ENCODE measurements around the gene EPN3. TPM values are rescaled to one million over a fixed set of nuclear protein-coding genes. Genes with fewer than 3 reads are reported as not detected.

The EPN3 gene
- total RNA-seq, 2 experiments from 2014 or later = 0.28 TPM; not detected in 1

DNA sequence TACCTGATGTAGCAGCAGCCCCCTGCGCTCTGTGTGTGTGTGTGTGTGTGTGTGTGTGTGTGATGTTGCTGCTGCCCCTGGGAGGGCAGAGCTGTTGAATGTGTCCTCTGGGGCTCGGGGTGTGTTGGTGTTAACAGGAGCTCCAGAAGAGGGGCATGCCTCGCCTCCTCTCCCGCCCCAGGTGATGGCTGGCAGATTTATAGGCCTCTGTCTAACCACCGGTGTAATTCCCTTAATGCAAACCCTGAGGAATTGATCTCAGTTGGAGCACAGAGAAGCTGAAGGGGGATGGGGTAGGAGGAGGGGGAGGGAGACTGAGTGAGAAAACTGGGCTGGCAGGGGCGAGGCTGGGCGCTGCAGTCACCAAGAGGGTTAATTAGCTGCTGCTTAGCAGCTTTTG lies 38.0 kb downstream of the EPN3 start:
- ChIA-PET POLR2A (interaction anchor here (0.6 kb wide), 1 partner anchor 492 kb away, joined by 3 read pairs; no protein-coding TSS in a partner anchor), CTCF (ENCODE audit: unreplicated experiment) (no interaction called here)
- H4K20me1 ChIP-seq (ENCODE audit: insufficient read depth, low read length) = no peaks in the 10 kb centered on the region
- H3K4me1 ChIP-seq (ENCODE audit: insufficient read depth, low read length, poor library complexity, severe bottlenecking) = no peaks in the 10 kb centered on the region
- no TSS peak for BruUV-seq (replicated peaks)
- H3K4me2 ChIP-seq (ENCODE audit: low read length) = no peak overlapping the region
- H3K4me3 ChIP-seq (ENCODE audit: low read depth, low read length, poor library complexity, severe bottlenecking) = no peak overlapping the region
- DNase-seq (ENCODE audit: low spot score) = no peak
- intact Hi-C loops (cut with micrococcal nuclease; ENCODE audit: unreplicated experiment) = no loop called here
- TF ChIP-seq, protein P1, sequence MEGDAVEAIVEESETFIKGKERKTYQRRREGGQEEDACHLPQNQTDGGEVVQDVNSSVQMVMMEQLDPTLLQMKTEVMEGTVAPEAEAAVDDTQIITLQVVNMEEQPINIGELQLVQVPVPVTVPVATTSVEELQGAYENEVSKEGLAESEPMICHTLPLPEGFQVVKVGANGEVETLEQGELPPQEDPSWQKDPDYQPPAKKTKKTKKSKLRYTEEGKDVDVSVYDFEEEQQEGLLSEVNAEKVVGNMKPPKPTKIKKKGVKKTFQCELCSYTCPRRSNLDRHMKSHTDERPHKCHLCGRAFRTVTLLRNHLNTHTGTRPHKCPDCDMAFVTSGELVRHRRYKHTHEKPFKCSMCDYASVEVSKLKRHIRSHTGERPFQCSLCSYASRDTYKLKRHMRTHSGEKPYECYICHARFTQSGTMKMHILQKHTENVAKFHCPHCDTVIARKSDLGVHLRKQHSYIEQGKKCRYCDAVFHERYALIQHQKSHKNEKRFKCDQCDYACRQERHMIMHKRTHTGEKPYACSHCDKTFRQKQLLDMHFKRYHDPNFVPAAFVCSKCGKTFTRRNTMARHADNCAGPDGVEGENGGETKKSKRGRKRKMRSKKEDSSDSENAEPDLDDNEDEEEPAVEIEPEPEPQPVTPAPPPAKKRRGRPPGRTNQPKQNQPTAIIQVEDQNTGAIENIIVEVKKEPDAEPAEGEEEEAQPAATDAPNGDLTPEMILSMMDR (conservative IDR thresholded peaks at IDR 0.05; ENCODE audit: low read length) = no peak
- no peak for TF ChIP-seq EZH2phosphoT487 (IDR thresholded peaks at IDR 0.05; ENCODE audit: borderline replicate concordance, low read depth, low read length)
- no peaks in the 10 kb centered on the region for H3K79me2 ChIP-seq (ENCODE audit: insufficient read depth, low read depth, low read length)
- H2AFZ ChIP-seq (ENCODE audit: low read length) = no peak overlapping the region
- no peaks in the 10 kb centered on the region for H3K9me3 ChIP-seq (ENCODE audit: low read length)
- no peaks in the 10 kb centered on the region for H3K9me2 ChIP-seq (ENCODE audit: insufficient read depth, low read length)
- no peak overlapping the region for H3K27ac ChIP-seq (ENCODE audit: low read depth, low read length, poor library complexity, severe bottlenecking)
- no peaks in the 10 kb centered on the region for H3K36me3 ChIP-seq (ENCODE audit: insufficient read depth, low read length)

DNA sequence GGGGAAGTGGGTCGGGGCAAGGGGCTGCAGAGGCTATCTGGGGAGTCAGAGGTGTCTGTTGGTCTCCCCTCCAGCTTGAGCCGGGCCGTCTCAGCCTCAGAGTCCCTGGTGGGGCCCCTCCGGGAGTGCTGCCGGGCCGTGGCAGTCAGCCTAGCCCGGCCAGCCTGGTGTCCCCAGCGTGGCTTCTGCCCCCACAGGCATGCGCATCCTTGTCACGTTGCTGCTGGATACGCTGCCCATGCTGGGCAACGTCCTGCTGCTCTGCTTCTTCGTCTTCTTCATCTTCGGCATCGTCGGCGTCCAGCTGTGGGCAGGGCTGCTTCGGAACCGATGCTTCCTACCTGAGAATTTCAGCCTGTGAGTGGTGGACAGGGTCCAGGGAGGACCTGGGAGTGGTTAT lies 39.1 kb downstream of the EPN3 start:
- H3K4me3 ChIP-seq (ENCODE audit: low read depth, low read length, poor library complexity, severe bottlenecking) = no peak overlapping the region
- H4K20me1 ChIP-seq (ENCODE audit: insufficient read depth, low read length) = no peaks in the 10 kb centered on the region
- ChIA-PET POLR2A (no interaction called here), CTCF (ENCODE audit: unreplicated experiment) (no interaction called here)
- H3K4me2 ChIP-seq (ENCODE audit: low read length) = no peak overlapping the region
- H3K9me3 ChIP-seq (ENCODE audit: low read length) = no peaks in the 10 kb centered on the region
- DNase-seq (ENCODE audit: low spot score) = no peak
- no peaks in the 10 kb centered on the region for H3K36me3 ChIP-seq (ENCODE audit: insufficient read depth, low read length)
- H3K9me2 ChIP-seq (ENCODE audit: insufficient read depth, low read length) = no peaks in the 10 kb centered on the region
- H3K27ac ChIP-seq (ENCODE audit: low read depth, low read length, poor library complexity, severe bottlenecking) = no peak overlapping the region
- H3K4me1 ChIP-seq (ENCODE audit: insufficient read depth, low read length, poor library complexity, severe bottlenecking) = no peaks in the 10 kb centered on the region
- H3K79me2 ChIP-seq (ENCODE audit: insufficient read depth, low read depth, low read length) = no peaks in the 10 kb centered on the region
- BruUV-seq (replicated peaks) = no TSS peak
- no peak for TF ChIP-seq EZH2phosphoT487 (IDR thresholded peaks at IDR 0.05; ENCODE audit: borderline replicate concordance, low read depth, low read length)
- TF ChIP-seq, protein P1 (conservative IDR thresholded peaks at IDR 0.05; ENCODE audit: low read length) = no peak
- intact Hi-C loops (cut with micrococcal nuclease; ENCODE audit: unreplicated experiment) = no loop called here
- no peak overlapping the region for H2AFZ ChIP-seq (ENCODE audit: low read length)

DNA sequence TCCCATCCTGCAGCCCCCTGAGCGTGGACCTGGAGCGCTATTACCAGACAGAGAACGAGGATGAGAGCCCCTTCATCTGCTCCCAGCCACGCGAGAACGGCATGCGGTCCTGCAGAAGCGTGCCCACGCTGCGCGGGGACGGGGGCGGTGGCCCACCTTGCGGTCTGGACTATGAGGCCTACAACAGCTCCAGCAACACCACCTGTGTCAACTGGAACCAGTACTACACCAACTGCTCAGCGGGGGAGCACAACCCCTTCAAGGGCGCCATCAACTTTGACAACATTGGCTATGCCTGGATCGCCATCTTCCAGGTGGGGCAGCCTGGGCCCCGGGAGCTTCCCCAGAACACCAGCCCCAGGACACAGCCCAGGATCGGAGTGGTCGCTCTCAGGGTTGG lies 40.0 kb downstream of the EPN3 start:
- DNase-seq (ENCODE audit: low spot score) = no peak
- H4K20me1 ChIP-seq (ENCODE audit: insufficient read depth, low read length) = no peaks in the 10 kb centered on the region
- H3K36me3 ChIP-seq (ENCODE audit: insufficient read depth, low read length) = no peaks in the 10 kb centered on the region
- TF ChIP-seq, protein P1 (conservative IDR thresholded peaks at IDR 0.05; ENCODE audit: low read length) = no peak
- TF ChIP-seq EZH2phosphoT487 (IDR thresholded peaks at IDR 0.05; ENCODE audit: borderline replicate concordance, low read depth, low read length) = no peak
- BruUV-seq (replicated peaks) = no TSS peak
- no peak overlapping the region for H3K4me2 ChIP-seq (ENCODE audit: low read length)
- no peaks in the 10 kb centered on the region for H3K4me1 ChIP-seq (ENCODE audit: insufficient read depth, low read length, poor library complexity, severe bottlenecking)
- H3K4me3 ChIP-seq (ENCODE audit: low read depth, low read length, poor library complexity, severe bottlenecking) = no peak overlapping the region
- H2AFZ ChIP-seq (ENCODE audit: low read length) = no peak overlapping the region
- H3K9me2 ChIP-seq (ENCODE audit: insufficient read depth, low read length) = no peaks in the 10 kb centered on the region
- intact Hi-C loops (cut with micrococcal nuclease; ENCODE audit: unreplicated experiment) = no loop called here
- CTCF ChIA-PET (ENCODE audit: unreplicated experiment) = no interaction called here
- POLR2A ChIA-PET = no interaction called here
- no peaks in the 10 kb centered on the region for H3K79me2 ChIP-seq (ENCODE audit: insufficient read depth, low read depth, low read length)
- H3K27ac ChIP-seq (ENCODE audit: low read depth, low read length, poor library complexity, severe bottlenecking) = no peak overlapping the region
- H3K9me3 ChIP-seq (ENCODE audit: low read length) = no peaks in the 10 kb centered on the region

Data from OCI-LY7 (cell line).